K562 (cell line): ENCODE data around the gene ZNF428. TPM values are rescaled to one million over a fixed set of nuclear protein-coding genes. Genes with fewer than 3 reads are reported as not detected.
A peak's percentile ranks its signal among the peaks of the same experiment; 100 is the strongest.

ENCODE experiments used
- ADNP ChIP-seq: fragments of 200-800 bp; sonication (Bioruptor generic); IDR thresholded peaks from 2 replicates; pipeline ENCODE4 v1.6.1; 2016; ENCODE audit warnings: missing genetic modification characterization, missing compliant biosample characterization
- CHD2 ChIP-seq: IDR thresholded peaks from 2 replicates; pipeline ENCODE4 v1.6.1; 2011; ENCODE audit warnings: low read depth, low read length
- DNMT1 ChIP-seq: fragments of 450-650 bp; IDR thresholded peaks from 2 replicates; pipeline ENCODE4 v1.6.1; 2016; ENCODE audit warnings: antibody characterized with exemption, mild to moderate bottlenecking
- ELF2 ChIP-seq: fragments of 250-450 bp; sonication (Bioruptor Pico); IDR thresholded peaks from 2 replicates; pipeline ENCODE4 v1.5.0; 2021; ENCODE audit warnings: mild to moderate bottlenecking
- FOSL1 ChIP-seq: fragments of 200-800 bp; sonication (Bioruptor generic); conservative IDR thresholded peaks from 2 replicates; pipeline ENCODE4 v1.6.1; 2016; ENCODE audit warnings: missing genetic modification characterization, missing compliant biosample characterization
- FOXM1 ChIP-seq, 2 experiments: fragments of 450-650 bp in 1 of 2; sonication (generic) in 1 of 2; formaldehyde crosslinking in 1 of 2; IDR thresholded peaks; 2 replicates each; pipeline versions ENCODE4 v1.6.1 to v1.9.0; 2017 to 2022; ENCODE audit warnings: low read depth in 2 of 2, mild to moderate bottlenecking in 2 of 2, missing genetic modification reagents in 1 of 2, moderate library complexity in 1 of 2
- HDAC3 ChIP-seq: fragments of 450-650 bp; IDR thresholded peaks from 2 replicates; pipeline ENCODE4 v1.6.1; 2018; ENCODE audit warnings: borderline replicate concordance, mild to moderate bottlenecking, moderate library complexity; ENCODE audit not compliant: partially characterized antibody
- NFRKB ChIP-seq: fragments of 450-650 bp; IDR thresholded peaks from 2 replicates; pipeline ENCODE4 v1.6.1; 2016; ENCODE audit warnings: low read depth
- RBM14 ChIP-seq: fragments of 200-400 bp; formaldehyde crosslinking; IDR thresholded peaks from 2 replicates; pipeline ENCODE4 v1.6.1; 2018; ENCODE audit warnings: low read depth, mild to moderate bottlenecking, low read length, moderate library complexity, borderline replicate concordance; ENCODE audit not compliant: insufficient read depth
- RREB1 ChIP-seq: fragments of 250-450 bp; sonication (Bioruptor Pico); IDR thresholded peaks from 2 replicates; pipeline ENCODE4 v1.4.0; 2020
- TAF7 ChIP-seq: fragments of 450-650 bp; IDR thresholded peaks from 2 replicates; pipeline ENCODE4 v1.6.1; 2016; ENCODE audit warnings: missing genetic modification characterization, missing compliant biosample characterization
- TCFL5 ChIP-seq: fragments of 250-450 bp; sonication (Bioruptor Pico); conservative IDR thresholded peaks from 2 replicates; pipeline ENCODE4 v1.6.1; 2021; ENCODE audit warnings: mild to moderate bottlenecking, moderate library complexity, matching md5 sums
- ZNF282 ChIP-seq: sonication (generic); formaldehyde crosslinking; IDR thresholded peaks from 2 replicates; pipeline ENCODE4 v1.8.1; 2023; ENCODE audit warnings: missing genetic modification reagents
- polyA plus RNA-seq, 8 experiments: library from polyadenylated mRNA; depleted of rRNA in 4 of 8; stranded (reverse) in 5 of 8; unstranded in 3 of 8; fragments of >200 nt; fragmentation: Nextera tagmentation in 2 of 8; fragmentation: Illumina TruSeq in 1 of 8; extraction: Ambion mirVana in 2 of 8; extraction: Trizol in 1 of 8; gene quantifications; 2 replicates each; pipeline versions ENCODE4 v1.2.1 to v1.2.3, GENCODE V29; 2011 to 2014; ENCODE audit warnings: inconsistent platforms in 1 of 8, missing spikeins in 1 of 8
- total RNA-seq, 7 experiments: library from RNA; depleted of rRNA in 6 of 7; stranded (reverse); fragments of >200 nt in 6 of 7; fragmentation: Illumina TruSeq in 2 of 7; extraction: Trizol in 2 of 7; gene quantifications; 2 replicates each; pipeline versions ENCODE4 v1.2.1 to v1.2.3, GENCODE V29; 2011 to 2021; ENCODE audit warnings: low replicate concordance in 1 of 7
- TF ChIP-seq, protein P1 (sequence below): sonication (generic); formaldehyde crosslinking; IDR thresholded peaks from 2 replicates; pipeline ENCODE4 v1.8.0; 2022; ENCODE audit warnings: missing genetic modification reagents, mild to moderate bottlenecking, moderate library complexity, borderline replicate concordance

ZNF428 gene
- total and polyA plus RNA-seq, 9 of the 15 experiments (the other 6 are each of a cell fraction or from before 2014, with no cell fraction given) = 0.15 to 85.7 (median 15.9) TPM

- TF ChIP-seq NFRKB = 0 out of 2 replicates have a peak, but pooled peaks have one; percentile 40
- no peak for TF ChIP-seq HDAC3
- no peak for TF ChIP-seq RREB1 (CRISPR knock-in tag)
- TF ChIP-seq ZNF282 (CRISPR knock-in tag) = no peak
- no peak for TF ChIP-seq TAF7
- no peak for TF ChIP-seq ADNP
- no peak for TF ChIP-seq DNMT1
- TF ChIP-seq CHD2 = no peak
- TF ChIP-seq ELF2 (CRISPR knock-in tag) = no peak
- TF ChIP-seq, protein P1, sequence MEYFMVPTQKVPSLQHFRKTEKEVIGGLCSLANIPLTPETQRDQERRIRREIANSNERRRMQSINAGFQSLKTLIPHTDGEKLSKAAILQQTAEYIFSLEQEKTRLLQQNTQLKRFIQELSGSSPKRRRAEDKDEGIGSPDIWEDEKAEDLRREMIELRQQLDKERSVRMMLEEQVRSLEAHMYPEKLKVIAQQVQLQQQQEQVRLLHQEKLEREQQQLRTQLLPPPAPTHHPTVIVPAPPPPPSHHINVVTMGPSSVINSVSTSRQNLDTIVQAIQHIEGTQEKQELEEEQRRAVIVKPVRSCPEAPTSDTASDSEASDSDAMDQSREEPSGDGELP (CRISPR knock-in tag) = peak; percentile 24; the same call in 1 of the 2 replicates
- TF ChIP-seq FOSL1 (tag) = no peak
- no peak for TF ChIP-seq FOXM1 (IDR thresholded peaks at IDR 0.05; ENCODE audit: low read depth)
- TF ChIP-seq FOXM1 (CRISPR knock-in tag; IDR thresholded peaks at IDR 0.05; ENCODE audit: low read depth) = no peak
- TF ChIP-seq TCFL5 (CRISPR knock-in tag) = no peak
- TF ChIP-seq RBM14 = no peak
Measured at GRCh38 chr19:43651758-43652545, 32.5 kb upstream of the ZNF428 start (continued).
